ENCODE measurements around the gene ELFN1.

ELFN1 gene

GRCh38 chr7:1643270-1644092 is 26.6 kb upstream of the ELFN1 start:
- FAIRE-seq: no peak

GRCh38 chr7:1644341-1645070 is 25.6 kb upstream of the ELFN1 start:
- FAIRE-seq: no peak

- no peak for FAIRE-seq
Observed at GRCh38 chr7:1645071-1645409, 25.0 kb upstream of the ELFN1 start.

GRCh38 chr7:1645476-1645875 is 24.6 kb upstream of the ELFN1 start:
- FAIRE-seq: no peak

- no peak for FAIRE-seq
Observed at GRCh38 chr7:1646391-1646790, 23.7 kb upstream of the ELFN1 start.

- FAIRE-seq: no peak
Observed at GRCh38 chr7:1646957-1647891, 22.9 kb upstream of the ELFN1 start.

GRCh38 chr7:1647961-1648672 is 22.0 kb upstream of the ELFN1 start:
- FAIRE-seq: no peak

GRCh38 chr7:1649751-1650326 is 20.2 kb upstream of the ELFN1 start:
- no peak for FAIRE-seq

GRCh38 chr7:1650363-1651030 is 19.6 kb upstream of the ELFN1 start:
- no peak for FAIRE-seq

- FAIRE-seq: no peak
Observed at GRCh38 chr7:1651031-1651446, 19.0 kb upstream of the ELFN1 start.

- no peak for FAIRE-seq
Observed at GRCh38 chr7:1651891-1652290, 18.2 kb upstream of the ELFN1 start.

- no peak for FAIRE-seq
Observed at GRCh38 chr7:1653500-1653899, 16.6 kb upstream of the ELFN1 start.

GRCh38 chr7:1654111-1654510 is 16.0 kb upstream of the ELFN1 start:
- FAIRE-seq: no peak

- FAIRE-seq: no peak
Observed at GRCh38 chr7:1654738-1655475, 15.2 kb upstream of the ELFN1 start.

- FAIRE-seq: no peak
Observed at GRCh38 chr7:1659696-1660095, 10.4 kb upstream of the ELFN1 start.

- FAIRE-seq: no peak
Observed at GRCh38 chr7:1661461-1661860, 8.6 kb upstream of the ELFN1 start.

- no peak for FAIRE-seq
Observed at GRCh38 chr7:1662101-1662500, 8.0 kb upstream of the ELFN1 start.

- no peak for FAIRE-seq
Observed at GRCh38 chr7:1662767-1663166, 7.3 kb upstream of the ELFN1 start.

- no peak for FAIRE-seq
Observed at GRCh38 chr7:1663223-1663622, 6.9 kb upstream of the ELFN1 start.

GRCh38 chr7:1663857-1664651 is 6.0 kb upstream of the ELFN1 start:
- no peak for FAIRE-seq
